ENCODE data around the gene COL19A1. TPM values are rescaled to one million over a fixed set of nuclear protein-coding genes. Genes with fewer than 3 reads are reported as not detected.

COL19A1 gene
- total and polyA plus RNA-seq, 2 experiments from 2014 or later, result not detected

- TF ChIP-seq, protein P1, sequence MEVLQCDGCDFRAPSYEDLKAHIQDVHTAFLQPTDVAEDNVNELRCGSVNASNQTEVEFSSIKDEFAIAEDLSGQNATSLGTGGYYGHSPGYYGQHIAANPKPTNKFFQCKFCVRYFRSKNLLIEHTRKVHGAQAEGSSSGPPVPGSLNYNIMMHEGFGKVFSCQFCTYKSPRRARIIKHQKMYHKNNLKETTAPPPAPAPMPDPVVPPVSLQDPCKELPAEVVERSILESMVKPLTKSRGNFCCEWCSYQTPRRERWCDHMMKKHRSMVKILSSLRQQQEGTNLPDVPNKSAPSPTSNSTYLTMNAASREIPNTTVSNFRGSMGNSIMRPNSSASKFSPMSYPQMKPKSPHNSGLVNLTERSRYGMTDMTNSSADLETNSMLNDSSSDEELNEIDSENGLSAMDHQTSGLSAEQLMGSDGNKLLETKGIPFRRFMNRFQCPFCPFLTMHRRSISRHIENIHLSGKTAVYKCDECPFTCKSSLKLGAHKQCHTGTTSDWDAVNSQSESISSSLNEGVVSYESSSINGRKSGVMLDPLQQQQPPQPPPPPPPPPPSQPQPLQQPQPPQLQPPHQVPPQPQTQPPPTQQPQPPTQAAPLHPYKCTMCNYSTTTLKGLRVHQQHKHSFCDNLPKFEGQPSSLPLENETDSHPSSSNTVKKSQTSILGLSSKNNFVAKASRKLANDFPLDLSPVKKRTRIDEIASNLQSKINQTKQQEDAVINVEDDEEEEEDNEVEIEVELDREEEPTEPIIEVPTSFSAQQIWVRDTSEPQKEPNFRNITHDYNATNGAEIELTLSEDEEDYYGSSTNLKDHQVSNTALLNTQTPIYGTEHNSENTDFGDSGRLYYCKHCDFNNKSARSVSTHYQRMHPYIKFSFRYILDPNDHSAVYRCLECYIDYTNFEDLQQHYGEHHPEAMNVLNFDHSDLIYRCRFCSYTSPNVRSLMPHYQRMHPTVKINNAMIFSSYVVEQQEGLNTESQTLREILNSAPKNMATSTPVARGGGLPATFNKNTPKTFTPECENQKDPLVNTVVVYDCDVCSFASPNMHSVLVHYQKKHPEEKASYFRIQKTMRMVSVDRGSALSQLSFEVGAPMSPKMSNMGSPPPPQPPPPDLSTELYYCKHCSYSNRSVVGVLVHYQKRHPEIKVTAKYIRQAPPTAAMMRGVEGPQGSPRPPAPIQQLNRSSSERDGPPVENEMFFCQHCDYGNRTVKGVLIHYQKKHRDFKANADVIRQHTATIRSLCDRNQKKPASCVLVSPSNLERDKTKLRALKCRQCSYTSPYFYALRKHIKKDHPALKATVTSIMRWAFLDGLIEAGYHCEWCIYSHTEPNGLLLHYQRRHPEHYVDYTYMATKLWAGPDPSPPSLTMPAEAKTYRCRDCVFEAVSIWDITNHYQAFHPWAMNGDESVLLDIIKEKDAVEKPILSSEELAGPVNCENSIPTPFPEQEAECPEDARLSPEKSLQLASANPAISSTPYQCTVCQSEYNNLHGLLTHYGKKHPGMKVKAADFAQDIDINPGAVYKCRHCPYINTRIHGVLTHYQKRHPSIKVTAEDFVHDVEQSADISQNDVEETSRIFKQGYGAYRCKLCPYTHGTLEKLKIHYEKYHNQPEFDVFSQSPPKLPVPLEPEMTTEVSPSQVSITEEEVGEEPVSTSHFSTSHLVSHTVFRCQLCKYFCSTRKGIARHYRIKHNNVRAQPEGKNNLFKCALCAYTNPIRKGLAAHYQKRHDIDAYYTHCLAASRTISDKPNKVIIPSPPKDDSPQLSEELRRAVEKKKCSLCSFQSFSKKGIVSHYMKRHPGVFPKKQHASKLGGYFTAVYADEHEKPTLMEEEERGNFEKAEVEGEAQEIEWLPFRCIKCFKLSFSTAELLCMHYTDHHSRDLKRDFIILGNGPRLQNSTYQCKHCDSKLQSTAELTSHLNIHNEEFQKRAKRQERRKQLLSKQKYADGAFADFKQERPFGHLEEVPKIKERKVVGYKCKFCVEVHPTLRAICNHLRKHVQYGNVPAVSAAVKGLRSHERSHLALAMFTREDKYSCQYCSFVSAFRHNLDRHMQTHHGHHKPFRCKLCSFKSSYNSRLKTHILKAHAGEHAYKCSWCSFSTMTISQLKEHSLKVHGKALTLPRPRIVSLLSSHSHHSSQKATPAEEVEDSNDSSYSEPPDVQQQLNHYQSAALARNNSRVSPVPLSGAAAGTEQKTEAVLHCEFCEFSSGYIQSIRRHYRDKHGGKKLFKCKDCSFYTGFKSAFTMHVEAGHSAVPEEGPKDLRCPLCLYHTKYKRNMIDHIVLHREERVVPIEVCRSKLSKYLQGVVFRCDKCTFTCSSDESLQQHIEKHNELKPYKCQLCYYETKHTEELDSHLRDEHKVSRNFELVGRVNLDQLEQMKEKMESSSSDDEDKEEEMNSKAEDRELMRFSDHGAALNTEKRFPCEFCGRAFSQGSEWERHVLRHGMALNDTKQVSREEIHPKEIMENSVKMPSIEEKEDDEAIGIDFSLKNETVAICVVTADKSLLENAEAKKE (CRISPR knock-in tag; IDR thresholded peaks at IDR 0.05), result no peak
- no peak for TF ChIP-seq CTCF (conservative IDR thresholded peaks at IDR 0.05; ENCODE audit: low read depth in 2 of 2)
Measured at GRCh38 chr6:70176842-70177550, 310.6 kb downstream of the COL19A1 start (continued).

- ATAC-seq (no peak), DNase-seq (ENCODE audit: low spot score) (no peak)
- Histone ChIP-seq H4K20me1 (replicated peaks; ENCODE audit: insufficient read depth) (no peaks in the 10 kb centered on the region), H3K4me1 (ENCODE audit: insufficient read depth) (no peaks in the 10 kb centered on the region), H3K79me2 (replicated peaks; ENCODE audit: insufficient read depth) (no peaks in the 10 kb centered on the region), H3F3A (replicated peaks; ENCODE audit: low read depth) (no peaks in the 10 kb centered on the region), H3K4me2 (no peak overlapping the region), H3K9me2 (ENCODE audit: insufficient read depth) (0 out of 2 replicates have a peak, but pooled peaks cover 5% of the 10 kb centered on the region), H3K27ac (ENCODE audit: low read depth) (no peak overlapping the region), H3K27me3 (ENCODE audit: insufficient read depth) (no peaks in the 10 kb centered on the region), H3K36me3 (ENCODE audit: insufficient read depth) (no peaks in the 10 kb centered on the region), H3K4me3 (no peak overlapping the region), H2AFZ (no peak overlapping the region)
- no peak overlapping the region for H3K27ac Mint-ChIP-seq
- peaks cover 3% of the 10 kb centered on the region; the same call in 1 of the 3 replicates for H3K9me3 Mint-ChIP-seq
- H3K27me3 Mint-ChIP-seq (ENCODE audit: insufficient read depth, low read depth, poor library complexity), result no peaks in the 10 kb centered on the region
- H3K4me1 Mint-ChIP-seq, result no peaks in the 10 kb centered on the region
- H3K36me3 Mint-ChIP-seq (ENCODE audit: low read depth), result no peaks in the 10 kb centered on the region
- H3K4me3 Mint-ChIP-seq, result no peak overlapping the region
- TF ChIP-seq CREB1 (CRISPR knock-in tag; IDR thresholded peaks at IDR 0.05; ENCODE audit: low read depth) (no peak), ZNF331 (CRISPR knock-in tag; IDR thresholded peaks at IDR 0.05; ENCODE audit: low read depth) (no peak), REST (IDR thresholded peaks at IDR 0.05; ENCODE audit: unreplicated experiment) (no peak), POLR2AphosphoS5 (IDR thresholded peaks at IDR 0.05; ENCODE audit: low read depth) (no peak), CTCF (conservative IDR thresholded peaks at IDR 0.05; ENCODE audit: low read depth in 2 of 2) (no peak), EZH2 (IDR thresholded peaks at IDR 0.05; ENCODE audit: low read depth, unreplicated experiment) (no peak), STAT1 (IDR thresholded peaks at IDR 0.05; ENCODE audit: unreplicated experiment) (no peak)
Measured at GRCh38 chr6:70180183-70180900, 314.0 kb downstream of the COL19A1 start.

All from GM23338 (cell line).